Mucosa of stomach (tissue), 1 donor: Measurements from ENCODE around the gene KLHDC8A.

Experiments
- H3K27me3 ChIP-seq: one replicate; pipeline ENCODE4 v1.7.0; 2013; ENCODE audit warnings: mild to moderate bottlenecking, low read length; ENCODE audit not compliant: control insufficient read depth, insufficient read depth
- H3K36me3 ChIP-seq: one replicate; pipeline ENCODE4 v1.7.0; 2013; ENCODE audit warnings: low read length; ENCODE audit not compliant: control insufficient read depth, insufficient read depth
- H3K4me1 ChIP-seq: one replicate; pipeline ENCODE4 v1.7.0; 2013; ENCODE audit warnings: mild to moderate bottlenecking, low read length; ENCODE audit not compliant: control insufficient read depth, insufficient read depth
- H3K4me3 ChIP-seq: one replicate; pipeline ENCODE4 v1.7.0; 2013; ENCODE audit warnings: low read length
- H3K9ac ChIP-seq: one replicate; pipeline ENCODE4 v1.7.0; 2013; ENCODE audit warnings: mild to moderate bottlenecking, low read length, moderate library complexity
- H3K9me3 ChIP-seq: one replicate; pipeline ENCODE4 v1.7.0; 2013; ENCODE audit warnings: mild to moderate bottlenecking, low read length, moderate library complexity; ENCODE audit not compliant: control insufficient read depth
- donor health status: Pancreatic carcinoma.

KLHDC8A gene

DNA sequence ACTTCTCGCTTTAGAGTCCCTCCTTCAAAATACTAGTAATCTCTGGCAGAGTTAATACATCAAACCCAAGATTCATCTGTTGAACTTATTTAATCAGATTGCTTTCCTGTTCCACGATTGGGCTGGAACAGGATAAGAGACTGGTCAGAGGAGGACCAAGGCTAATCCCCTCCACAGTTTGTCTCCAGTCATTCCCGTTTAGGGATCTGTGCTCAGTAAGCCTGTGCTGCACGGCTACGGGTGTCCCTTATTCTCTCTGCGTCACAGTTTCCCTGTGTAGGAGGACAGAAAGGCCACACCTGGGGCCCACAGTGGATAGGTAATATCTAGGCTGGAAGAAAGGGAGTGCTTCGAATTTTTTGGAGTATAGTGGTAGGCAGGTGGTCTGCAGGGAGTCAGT lies 18.7 kb downstream of the KLHDC8A start:
- peaks cover 5% of the 10 kb centered on the region for H3K27me3 ChIP-seq
- H3K36me3 ChIP-seq: no peaks in the 10 kb centered on the region
- no peak overlapping the region for H3K4me3 ChIP-seq
- no peaks in the 10 kb centered on the region for H3K4me1 ChIP-seq
- no peak overlapping the region for H3K9ac ChIP-seq
- H3K9me3 ChIP-seq: no peaks in the 10 kb centered on the region

DNA sequence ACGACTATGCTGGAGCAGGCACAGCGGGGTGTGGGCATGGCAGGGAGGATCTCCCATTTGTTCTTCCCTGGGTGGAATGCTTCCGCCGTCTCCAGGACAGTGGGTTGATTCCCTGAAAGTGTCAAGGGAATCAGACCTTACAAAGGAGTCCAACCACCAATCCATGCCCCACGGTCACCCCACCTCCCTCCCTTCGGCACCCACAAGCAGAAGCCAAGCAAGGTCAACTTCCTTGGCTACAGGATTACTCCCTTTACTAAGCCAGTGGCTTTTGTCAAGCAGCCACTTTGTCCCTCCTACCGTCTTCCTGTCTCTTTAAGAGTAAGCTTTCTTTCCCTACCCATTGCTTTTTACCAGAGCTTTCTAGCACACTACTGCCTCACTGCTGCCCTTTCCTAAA lies 19.2 kb downstream of the KLHDC8A start:
- no peaks in the 10 kb centered on the region for H3K36me3 ChIP-seq
- no peak overlapping the region for H3K9ac ChIP-seq
- no peak overlapping the region for H3K4me3 ChIP-seq
- H3K27me3 ChIP-seq: no peaks in the 10 kb centered on the region
- no peaks in the 10 kb centered on the region for H3K9me3 ChIP-seq
- H3K4me1 ChIP-seq: no peaks in the 10 kb centered on the region

DNA sequence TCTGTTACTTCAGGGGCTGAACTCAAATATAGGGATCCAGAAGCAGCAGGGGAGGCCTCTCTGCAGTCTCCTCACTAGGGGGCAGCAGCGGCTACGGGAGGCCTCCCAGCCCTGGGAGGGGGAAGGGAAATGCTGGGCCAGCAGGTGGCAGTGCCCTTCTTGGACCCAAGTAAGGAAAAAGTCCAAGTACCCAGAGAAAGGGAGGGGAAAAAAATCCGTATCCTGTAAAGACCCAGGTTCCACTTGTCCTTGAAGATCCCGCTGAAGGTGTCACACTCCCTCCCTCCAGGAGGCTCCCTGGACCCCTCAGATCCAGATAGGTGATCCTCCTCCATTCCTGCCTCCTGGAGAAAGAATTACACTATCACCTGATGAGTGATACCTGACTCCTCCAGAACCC lies 21.0 kb downstream of the KLHDC8A start:
- H3K4me3 ChIP-seq: no peak overlapping the region
- no peaks in the 10 kb centered on the region for H3K9me3 ChIP-seq
- no peaks in the 10 kb centered on the region for H3K36me3 ChIP-seq
- H3K4me1 ChIP-seq: no peaks in the 10 kb centered on the region
- no peak overlapping the region for H3K9ac ChIP-seq
- no peaks in the 10 kb centered on the region for H3K27me3 ChIP-seq

DNA sequence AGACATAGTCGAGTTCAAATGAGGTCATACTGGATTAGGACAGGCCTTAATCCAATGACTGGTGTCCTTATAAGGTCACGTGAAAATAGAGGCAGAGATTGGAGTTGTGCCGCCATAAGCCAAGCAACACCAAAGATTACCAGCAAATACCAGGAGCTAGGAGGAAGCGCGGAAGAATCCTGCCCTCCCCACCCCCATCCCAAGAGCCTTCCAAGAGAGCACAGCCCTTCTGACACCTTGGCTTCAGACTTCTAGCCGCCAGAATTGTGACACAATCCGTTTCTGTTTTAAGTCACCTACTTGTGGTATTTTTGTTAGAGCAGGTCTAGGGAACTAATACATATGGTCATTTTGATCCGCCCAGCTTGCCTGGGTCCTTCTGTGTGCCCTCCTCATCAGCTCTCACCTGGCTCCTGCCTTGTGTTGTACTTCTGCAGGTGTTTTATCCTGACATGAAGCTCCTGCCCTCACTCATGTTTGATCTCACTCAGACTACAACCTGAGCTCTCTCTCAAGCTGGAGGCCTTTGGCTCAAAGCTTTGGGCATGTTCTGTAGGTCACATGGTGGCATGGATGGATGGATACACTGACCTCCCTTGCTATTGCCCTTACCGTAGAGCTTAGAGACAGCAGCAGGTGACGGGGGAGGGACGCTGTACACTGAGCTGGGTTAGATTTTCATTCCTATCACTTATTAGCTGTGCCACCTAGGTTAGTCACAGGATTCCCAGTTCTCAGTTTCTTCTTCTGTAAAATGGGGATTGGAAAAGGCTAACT lies 24.5 kb downstream of the KLHDC8A start:
- H3K9me3 ChIP-seq: no peaks in the 10 kb centered on the region
- H3K9ac ChIP-seq: no peak overlapping the region
- H3K36me3 ChIP-seq: no peaks in the 10 kb centered on the region
- no peak overlapping the region for H3K4me3 ChIP-seq
- no peaks in the 10 kb centered on the region for H3K27me3 ChIP-seq
- no peaks in the 10 kb centered on the region for H3K4me1 ChIP-seq

DNA sequence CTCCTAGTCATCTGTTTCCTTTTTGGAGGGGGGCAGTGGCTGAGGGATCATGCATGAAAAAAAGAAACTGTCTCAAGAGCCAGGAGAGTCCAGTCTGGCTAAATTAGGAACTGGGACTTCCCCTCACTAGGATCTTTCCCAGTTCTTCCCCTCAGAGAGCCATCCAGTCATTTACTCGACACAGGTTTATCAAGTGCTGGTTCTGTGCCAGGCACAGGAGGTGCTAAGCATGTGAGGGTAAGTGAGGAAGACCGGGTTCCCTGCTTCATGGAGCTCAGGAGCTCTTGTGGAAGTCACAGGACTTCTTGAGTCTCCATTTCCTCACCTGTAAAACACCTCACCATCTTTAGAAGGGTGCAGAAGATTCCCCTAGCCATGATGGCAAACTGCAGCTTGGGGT lies 26.6 kb downstream of the KLHDC8A start:
- Histone ChIP-seq H3K4me1 (no peaks in the 10 kb centered on the region), H3K4me3 (no peak overlapping the region)

DNA sequence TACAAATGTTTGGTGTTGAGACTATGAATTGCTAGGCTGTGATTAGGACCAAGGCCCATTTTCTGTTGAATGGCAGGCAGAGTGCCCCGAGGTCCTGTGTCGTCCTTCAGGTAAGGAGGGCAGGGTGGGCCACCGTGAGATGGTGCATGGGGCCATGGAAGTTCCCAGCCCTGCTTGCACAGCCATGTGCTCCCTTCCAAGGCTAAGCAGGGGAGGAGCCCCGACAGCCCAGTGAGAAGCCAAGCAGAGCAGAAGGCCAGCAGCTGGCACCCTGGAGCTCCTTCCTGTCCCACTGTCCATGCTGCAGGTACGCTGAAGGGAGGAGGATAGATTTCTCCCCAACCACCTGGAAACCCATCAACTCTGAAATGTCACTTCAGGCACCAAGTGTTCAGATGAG lies 27.0 kb downstream of the KLHDC8A start:
- no peaks in the 10 kb centered on the region for H3K4me1 ChIP-seq
- H3K9ac ChIP-seq: no peak overlapping the region
- no peak overlapping the region for H3K4me3 ChIP-seq
- H3K9me3 ChIP-seq: no peaks in the 10 kb centered on the region
- H3K36me3 ChIP-seq: no peaks in the 10 kb centered on the region
- H3K27me3 ChIP-seq: no peaks in the 10 kb centered on the region

More for the DNA sequence above, 26.6 kb downstream of the KLHDC8A start:
- Histone ChIP-seq H3K36me3 (no peaks in the 10 kb centered on the region), H3K27me3 (no peaks in the 10 kb centered on the region), H3K9me3 (no peaks in the 10 kb centered on the region), H3K9ac (no peak overlapping the region)

DNA sequence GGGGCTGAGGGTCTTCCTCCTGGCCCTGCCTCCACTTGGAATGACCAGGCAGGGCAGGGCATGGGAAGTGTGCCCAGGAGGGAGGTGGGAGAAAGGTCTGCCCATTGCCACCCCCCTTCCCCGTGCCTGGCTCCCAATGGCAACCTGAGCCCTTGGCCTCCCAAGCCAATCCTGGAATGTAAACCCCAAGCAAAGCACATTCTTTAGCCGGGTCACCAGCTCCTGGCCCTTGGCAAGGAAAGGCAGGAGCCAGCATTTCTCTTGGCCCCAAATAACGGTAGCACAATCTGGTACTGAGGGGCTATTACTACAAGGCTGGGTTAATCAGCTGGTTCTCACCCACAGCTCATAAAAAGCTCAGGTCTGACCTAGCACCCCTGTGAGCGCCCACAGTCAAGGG lies 28.2 kb downstream of the KLHDC8A start:
- Histone ChIP-seq H3K4me3 (no peak overlapping the region), H3K9me3 (no peaks in the 10 kb centered on the region), H3K36me3 (no peaks in the 10 kb centered on the region), H3K27me3 (no peaks in the 10 kb centered on the region), H3K4me1 (no peaks in the 10 kb centered on the region), H3K9ac (no peak overlapping the region)

DNA sequence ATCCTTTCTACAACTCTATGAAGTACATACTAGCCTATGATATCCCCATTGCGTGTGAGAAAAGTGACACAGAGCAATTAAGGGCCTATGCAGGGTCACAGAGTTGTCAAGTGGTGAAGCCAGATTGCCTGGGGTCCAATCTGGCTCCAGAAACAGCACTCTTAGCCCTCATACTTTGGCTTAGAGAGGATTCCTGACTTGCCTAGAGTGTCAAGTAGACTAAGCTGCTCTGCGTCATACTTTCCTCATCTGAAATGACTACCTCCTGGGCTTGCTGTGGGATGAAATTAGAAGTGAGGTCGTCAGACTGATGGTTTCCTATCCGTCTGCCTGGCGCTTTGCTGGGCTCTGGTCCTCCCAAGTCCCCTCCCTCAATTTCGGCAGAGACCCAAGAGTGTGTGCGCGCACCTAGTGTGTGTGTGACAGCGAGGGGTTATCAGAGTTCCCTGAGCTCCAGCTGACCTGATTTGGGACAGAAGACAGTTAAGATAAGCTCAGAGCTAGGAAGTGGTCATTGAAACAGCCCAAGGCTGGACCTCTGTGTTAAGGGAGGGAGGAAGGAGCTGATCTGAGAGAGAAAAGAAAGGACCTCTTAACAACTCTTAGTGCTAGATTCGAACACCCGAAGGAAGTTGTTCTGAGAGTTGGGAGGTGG lies 29.8 kb downstream of the KLHDC8A start:
- Histone ChIP-seq H3K4me1 (no peaks in the 10 kb centered on the region), H3K9ac (no peak overlapping the region), H3K4me3 (no peak overlapping the region), H3K9me3 (no peaks in the 10 kb centered on the region), H3K36me3 (no peaks in the 10 kb centered on the region), H3K27me3 (no peaks in the 10 kb centered on the region)

DNA sequence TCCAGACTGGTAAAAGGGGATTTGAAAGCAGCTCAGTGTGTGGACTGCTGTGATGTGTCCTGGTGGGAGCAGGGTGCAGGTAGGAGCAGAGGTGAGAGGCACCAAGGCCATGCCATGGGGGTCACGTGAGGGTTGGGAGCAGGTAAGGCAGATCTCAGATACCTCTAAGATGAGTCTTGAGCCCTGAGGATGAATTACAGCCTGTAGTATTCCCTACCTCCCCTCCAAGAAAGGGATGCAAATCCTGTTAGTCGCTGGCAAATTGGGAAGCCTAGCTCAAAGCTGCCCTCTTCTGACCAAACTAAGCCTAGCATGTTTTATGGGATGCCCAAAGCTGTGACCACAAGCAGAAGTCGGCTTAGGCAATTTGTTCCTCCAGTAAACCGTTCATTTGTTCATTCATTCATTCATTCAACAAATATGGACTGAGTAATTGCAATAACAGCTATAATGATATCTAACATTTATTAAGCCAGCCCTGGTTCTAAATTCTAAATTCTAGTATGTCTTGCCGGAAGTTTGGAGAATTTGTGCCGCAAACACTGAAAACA lies 31.3 kb downstream of the KLHDC8A start:
- Histone ChIP-seq H3K9me3 (no peaks in the 10 kb centered on the region), H3K36me3 (no peaks in the 10 kb centered on the region), H3K4me1 (peaks cover 6% of the 10 kb centered on the region), H3K27me3 (no peaks in the 10 kb centered on the region), H3K9ac (no peak overlapping the region), H3K4me3 (no peak overlapping the region)

DNA sequence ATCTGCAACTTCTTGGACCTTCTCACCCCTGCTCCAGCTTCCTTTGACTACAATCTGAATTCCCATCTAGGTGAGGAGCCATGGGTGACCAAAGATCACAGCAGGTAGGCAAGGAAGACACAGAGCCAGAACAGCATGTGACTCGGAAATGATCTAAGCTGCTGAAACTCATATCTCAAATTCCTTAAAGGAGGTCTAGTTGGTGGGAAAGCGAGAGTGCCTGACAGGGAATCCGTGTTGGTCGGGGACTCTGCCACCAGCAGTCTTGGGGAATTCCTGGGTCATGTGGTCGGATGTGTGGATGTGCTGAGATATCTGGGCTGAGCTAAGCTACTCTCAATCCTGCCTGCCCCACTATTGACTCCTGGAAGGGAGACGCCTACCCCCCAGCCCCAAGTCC lies 31.9 kb downstream of the KLHDC8A start:
- Histone ChIP-seq H3K9me3 (no peaks in the 10 kb centered on the region), H3K9ac (no peak overlapping the region), H3K4me1 (peaks cover 10% of the 10 kb centered on the region), H3K27me3 (no peaks in the 10 kb centered on the region), H3K4me3 (no peak overlapping the region), H3K36me3 (no peaks in the 10 kb centered on the region)

DNA sequence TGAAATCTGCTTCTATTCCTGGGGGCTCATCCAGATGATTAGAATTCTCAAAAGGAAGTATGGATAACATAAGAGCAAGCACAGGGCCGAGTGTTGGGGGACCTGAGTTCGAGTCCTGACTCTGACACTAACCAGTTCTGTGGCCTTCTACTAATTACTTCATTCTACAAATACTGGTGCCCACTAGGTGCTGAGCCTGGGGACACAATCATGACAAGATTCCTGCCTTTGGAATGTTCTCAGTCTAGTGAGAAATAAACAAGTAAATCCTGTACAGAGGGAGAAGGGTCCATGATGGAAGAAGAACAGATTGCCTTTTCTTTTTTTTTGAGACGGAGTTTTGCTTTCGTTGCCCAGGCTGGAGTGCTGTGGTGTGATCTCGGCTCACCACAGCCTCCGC lies 32.9 kb downstream of the KLHDC8A start:
- Histone ChIP-seq H3K27me3 (no peaks in the 10 kb centered on the region), H3K36me3 (no peaks in the 10 kb centered on the region), H3K4me3 (no peak overlapping the region), H3K9me3 (no peaks in the 10 kb centered on the region), H3K9ac (no peak overlapping the region), H3K4me1 (peaks cover 20% of the 10 kb centered on the region)

DNA sequence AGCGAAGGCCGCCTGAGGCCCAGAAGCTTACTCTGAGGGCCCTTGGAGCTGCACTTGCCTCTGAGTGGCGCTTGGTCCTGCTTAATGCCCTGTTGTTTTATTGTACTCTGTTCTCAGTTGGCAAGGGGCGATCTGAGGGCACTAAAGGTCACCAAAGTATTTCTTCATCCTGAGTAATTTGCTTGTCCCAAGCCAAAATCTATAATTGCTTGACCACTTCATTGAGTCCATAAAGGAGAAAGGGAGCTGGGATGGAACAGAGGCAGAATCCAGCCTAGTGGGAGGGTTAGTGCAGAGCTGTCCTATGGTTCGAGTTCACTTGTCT lies 34.8 kb downstream of the KLHDC8A start:
- Histone ChIP-seq H3K36me3 (no peaks in the 10 kb centered on the region), H3K9me3 (no peaks in the 10 kb centered on the region), H3K27me3 (no peaks in the 10 kb centered on the region), H3K4me3 (peak overlapping the region; percentile 91), H3K9ac (no peak overlapping the region), H3K4me1 (peaks cover 38% of the 10 kb centered on the region)
